ENCODE data around the gene LRIG1.

Gene LRIG1

DNA sequence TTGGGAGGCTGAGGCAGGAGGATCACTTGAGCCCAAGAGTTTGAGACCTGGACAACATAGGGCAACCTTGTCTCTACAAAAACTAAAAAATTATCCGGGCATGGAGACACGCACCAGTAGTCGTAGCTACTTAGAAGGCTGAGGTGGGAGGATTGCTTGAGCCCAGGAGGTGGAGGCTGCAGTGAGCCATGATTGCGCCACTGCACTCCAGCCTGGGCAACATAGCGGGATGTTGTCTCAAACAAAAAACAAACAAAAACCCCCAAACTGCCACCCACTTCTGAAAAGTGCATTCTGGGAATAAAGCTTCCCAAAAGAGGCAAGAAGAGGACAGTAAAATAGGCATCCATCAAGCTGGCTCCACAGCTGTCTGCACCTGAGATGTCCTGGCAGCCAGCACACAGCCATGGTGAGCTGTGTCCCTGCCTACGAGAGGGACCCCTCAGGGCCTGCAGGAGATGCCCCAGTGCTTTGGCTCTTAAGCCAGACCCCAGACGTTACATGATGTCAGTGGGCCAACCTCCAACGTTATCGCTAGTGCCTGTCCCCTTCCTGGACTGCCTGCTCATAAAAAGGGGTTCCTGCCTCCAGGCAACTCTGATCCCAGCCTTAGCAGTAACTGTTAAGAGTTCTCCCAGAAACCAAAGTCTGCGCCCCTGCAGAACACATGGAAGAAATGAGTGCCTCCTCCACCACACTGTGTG is 101.1 kb downstream of the LRIG1 start:
- no peak for DNase-seq

DNA sequence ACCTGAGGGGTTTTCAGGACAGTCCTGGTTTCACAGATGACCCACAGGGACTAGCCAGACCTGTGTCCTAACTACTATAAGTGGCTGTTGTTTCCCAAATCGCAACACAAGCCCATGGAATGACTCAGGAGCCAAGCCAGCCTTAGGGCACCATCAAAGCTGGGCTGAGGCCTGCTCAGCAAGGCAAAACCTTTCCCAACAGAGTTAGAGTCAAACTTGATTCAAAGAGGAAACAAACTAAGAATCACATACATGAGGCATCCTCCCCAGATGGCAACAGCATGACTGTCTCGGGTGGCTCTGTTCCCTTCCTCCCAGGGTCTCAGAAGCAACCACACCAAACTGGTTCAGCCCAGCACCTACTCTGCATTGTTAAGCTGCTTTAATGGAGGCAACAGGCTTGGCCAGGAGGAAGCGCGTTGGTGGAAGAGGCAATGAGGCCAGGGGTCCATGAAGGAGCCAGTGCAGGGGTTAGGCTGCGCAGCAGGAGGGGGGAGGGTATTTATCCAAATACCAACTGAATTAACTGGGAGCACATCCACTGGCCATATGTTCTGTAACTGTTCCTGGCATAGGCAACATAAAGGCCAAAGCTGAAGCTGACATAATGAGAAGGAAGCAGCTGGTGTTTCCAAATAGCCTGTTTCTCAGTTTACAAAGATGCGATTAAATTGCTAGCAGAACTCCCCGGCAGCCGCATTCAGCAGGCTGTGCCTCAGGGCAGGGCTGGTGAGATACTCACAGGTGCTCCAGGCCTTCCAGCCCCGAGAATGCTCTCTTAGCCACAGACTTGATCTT is 102.4 kb downstream of the LRIG1 start:
- DNase-seq, result no peak

GRCh38 chr3:66397745-66398144 is 103.1 kb downstream of the LRIG1 start:
- no peak for DNase-seq

GRCh38 chr3:66396888-66397287 is 103.9 kb downstream of the LRIG1 start:
- no peak for DNase-seq

DNA sequence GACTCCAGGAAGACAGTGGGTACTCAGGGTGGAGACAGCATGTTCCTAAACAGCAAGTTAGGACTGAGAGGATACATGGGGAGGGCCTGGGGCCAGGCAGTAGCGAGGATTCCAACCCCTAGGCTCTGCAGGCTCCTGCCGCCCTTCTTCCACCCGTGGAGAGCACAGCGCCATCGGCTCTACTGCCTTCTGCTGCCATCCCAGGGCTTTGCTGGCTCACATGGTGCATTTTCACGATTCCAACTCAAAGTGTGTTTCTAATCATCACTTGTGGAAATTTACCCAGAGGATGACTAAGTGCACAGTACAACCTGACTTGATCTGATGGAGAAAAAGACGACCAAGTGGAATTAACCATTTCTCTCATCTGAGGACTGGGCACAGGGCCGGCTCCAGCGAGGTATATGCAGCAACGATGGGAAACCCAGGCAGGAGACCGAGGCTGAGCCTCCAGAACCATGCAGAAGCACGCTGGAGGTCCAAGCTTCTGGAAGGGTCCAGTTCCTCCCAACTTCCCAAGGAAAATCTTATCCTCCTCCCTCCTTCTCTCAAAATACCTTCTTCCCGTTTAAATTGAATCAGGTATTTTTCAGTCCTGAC is 104.6 kb downstream of the LRIG1 start:
- no peak for DNase-seq

- no peak for DNase-seq
Measured at GRCh38 chr3:66395635-66396034, 105.2 kb downstream of the LRIG1 start.

DNA sequence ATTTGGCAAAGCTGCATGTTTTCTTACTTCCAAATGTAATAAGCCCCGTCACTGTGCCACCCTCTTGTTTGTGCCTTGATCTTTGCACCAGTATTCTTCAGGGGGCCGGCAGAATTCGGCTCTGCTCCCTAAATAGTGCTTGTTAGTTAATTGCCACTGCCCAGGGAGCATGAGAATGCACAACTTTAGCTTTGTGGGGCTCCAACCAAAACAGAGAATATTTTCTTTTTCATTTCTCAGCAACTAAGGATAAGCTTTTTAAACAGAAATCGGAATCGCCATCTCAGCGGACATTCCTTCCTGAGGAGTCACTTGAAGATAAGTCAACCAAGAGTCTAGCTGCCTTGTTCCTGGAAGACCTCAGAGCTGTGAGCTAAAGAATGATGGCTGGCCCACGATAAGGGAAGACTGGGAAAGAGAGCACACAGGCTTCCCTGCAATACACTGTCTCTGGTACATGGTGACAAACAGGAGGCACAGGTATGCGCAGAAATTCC is 106.0 kb downstream of the LRIG1 start:
- no peak for DNase-seq

DNA sequence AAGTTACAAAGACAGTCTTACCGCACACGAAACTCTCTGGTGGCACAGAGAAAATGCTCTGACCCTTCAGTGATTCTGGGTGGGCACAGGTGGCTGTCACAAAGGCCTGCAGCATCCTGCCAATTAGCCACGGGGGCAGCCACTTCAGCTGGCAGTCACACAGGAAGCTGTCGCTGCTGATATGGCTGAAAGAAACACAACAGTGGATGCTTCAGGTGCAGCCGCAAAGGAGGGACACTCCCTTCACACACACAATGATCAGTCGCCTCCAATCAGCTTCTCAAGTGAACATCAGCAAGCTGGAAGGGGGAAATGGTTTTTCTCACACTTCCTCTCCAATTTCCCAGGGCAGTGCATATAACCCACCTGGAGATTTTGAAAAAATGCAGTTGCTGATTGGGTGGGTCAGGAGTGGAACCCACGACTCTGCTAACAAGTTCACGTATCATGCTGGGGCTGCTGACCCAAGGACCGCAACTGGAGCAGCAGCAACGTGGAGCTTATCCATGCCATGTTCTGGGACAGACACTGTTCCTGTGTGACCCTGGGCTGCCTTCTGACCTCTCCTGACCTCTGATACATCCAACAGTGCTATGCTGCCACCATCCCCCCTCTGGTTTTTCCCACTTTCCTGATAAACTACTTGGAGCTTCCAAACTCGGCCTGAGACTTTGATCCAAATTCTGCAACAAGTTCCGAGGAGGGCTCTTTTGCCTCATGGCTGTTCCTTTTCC is 106.6 kb downstream of the LRIG1 start:
- DNase-seq, result no peak

DNA sequence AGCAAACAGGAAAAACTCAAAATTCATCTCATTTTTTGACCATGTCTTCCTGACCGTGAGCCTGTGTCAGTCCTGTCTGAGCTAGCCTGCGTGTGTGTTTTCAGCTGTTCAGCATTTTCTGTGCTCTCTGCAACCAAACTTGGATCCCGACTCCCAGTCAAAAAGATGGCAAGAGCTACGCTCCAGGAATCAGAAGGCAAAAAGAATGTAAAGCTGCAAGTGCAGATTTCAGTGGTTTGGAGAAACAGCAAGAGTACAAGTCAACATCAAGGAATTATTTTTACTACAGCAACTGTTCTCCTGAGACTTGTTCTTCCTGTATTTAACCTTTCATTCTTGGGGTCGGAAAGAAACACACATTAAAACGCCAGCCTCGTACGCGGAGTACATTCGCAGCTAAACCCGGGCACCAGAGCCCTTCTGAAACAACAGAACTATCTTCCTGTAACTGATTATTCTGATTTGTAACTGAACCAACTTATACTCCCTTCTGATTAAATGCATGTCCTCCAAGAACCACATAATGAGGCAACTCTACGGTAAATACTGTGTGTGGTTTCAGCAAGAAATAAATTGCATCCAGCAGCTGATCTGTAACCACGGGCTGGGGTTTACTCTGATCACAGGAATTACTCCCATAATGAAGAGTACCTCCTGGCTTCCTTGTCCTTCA is 107.4 kb downstream of the LRIG1 start:
- no peak for DNase-seq

DNA sequence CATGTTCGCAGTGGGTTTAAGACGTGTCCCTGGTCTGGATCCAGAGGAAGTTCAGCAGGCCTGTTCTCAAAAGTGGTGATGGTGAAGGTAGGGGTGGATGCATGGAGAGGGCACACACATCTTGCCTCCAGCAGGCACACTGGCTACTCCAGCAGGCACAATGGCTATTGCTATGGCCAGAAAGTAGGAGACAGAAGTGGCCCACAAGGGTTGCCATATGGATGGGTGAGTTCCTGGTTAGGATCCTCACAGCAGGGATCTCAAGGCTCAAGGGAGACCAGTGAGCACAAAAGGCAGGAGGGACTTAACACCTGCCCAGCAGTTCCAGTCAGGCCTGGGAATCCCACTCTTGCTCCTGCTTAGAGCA is 107.9 kb downstream of the LRIG1 start:
- no peak for DNase-seq

DNA sequence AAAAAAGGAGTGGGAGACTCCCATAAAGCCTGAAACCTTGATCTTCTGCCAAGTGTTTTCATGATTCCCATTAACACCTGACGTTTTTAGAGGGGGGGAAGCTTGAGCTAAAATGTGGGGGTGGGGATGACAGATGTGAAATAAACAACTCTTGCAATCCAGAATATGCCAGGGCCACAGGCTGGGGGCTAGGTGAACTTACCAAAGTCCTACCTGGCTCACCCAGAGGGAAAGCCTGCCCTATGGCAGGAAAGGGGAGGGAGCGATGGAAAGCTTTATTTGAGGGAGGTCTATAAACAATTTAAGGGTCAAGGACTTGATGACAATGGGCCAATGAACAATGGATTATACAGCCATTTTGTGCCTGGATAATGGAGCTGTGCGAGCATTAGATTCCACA is 108.3 kb downstream of the LRIG1 start:
- DNase-seq, result no peak

DNA sequence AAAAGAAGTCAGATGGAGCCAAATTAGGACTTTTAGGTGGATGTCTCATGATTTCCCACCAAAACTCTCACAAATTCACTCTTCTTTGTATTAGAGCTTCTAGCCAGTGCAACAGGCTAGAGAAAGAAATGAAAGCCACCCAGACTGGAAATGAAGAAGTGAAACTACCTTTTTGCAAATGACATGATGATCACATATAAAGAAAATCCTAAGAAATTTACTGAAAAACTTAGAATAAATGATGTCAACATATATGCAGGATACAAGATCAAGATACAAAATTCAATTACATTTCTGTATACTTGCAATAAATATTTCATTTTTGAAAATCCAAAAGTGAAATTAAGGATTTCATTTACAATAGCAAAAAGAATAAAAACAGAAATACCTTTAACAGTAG is 110.8 kb downstream of the LRIG1 start:
- no peak for DNase-seq

- DNase-seq, result no peak
Measured at GRCh38 chr3:66386925-66387650, 113.7 kb downstream of the LRIG1 start.

- no peak for DNase-seq
Measured at GRCh38 chr3:66386011-66386924, 114.6 kb downstream of the LRIG1 start.

DNA sequence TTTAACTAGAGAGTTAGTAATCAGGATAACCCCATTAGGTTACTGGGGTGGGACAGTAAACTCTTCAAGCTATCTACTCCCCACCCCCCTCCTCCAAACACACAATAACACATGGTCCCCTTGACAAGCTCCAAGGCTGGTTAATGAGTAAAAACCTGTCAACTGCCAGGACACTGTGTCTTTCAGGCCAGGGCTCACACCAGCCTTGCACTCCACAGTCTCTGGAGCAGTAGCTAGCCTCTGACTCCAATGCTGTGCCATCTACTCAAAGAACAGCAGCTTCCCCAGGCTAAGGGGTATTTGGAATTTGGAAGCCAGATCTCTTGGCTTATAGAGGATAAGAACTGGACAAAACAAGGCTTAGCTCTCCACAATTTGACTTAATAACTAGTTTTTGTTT is 115.8 kb downstream of the LRIG1 start:
- DNase-seq, result no peak

DNA sequence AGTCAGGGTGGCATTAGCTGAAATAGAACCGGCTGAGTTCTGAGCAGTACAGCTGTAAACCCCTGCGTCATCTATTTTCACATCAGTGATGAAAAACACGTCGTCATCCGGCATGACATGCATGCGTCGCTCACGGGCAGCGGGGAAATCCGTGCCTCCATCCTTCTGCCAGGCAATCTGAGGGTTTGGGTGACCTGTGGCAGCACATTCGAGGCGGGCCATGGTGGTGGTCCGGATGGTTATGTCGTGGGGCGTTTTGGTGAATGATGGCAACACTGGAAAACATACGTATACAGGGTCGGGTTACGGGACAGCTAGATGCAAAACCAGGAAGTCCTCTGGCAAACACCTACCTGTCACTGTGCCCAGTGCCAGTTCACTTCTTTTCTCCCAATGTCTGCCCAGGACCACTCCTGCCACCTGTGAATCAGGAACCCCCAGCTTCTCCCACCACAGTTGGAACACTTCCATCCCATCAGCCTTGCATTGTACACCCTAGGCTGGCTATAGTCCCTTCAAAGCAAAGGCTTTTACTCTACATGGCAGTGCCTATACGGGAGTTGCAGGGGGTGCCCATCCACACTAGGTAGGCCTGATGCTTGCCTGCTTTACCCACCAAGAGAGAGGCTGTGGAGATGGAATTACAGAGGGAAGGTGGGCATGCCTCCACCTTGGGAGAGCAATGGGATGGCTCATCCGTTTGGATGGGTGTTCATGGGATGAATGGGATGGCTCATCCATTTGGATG is 116.7 kb downstream of the LRIG1 start:
- DNase-seq, result no peak

DNA sequence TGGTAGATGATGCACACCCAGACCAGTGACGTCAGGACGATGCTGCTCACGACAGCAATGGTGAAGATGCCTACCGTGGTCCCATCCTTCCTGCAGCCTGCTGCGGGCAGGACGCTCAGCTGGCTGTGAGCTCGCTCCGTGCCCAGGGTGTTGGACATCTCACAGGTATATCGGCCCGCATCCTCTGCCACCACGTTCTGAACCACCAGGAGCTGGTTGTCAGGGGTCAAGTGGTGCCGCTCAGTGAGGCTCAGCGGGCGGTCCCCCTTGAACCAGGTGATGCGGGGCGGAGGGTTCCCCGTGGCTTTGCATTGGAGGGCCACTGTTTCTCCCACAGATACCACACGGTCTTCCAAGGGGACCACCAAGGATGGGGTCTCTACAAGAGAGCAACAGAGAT is 117.8 kb downstream of the LRIG1 start:
- no peak for DNase-seq

DNA sequence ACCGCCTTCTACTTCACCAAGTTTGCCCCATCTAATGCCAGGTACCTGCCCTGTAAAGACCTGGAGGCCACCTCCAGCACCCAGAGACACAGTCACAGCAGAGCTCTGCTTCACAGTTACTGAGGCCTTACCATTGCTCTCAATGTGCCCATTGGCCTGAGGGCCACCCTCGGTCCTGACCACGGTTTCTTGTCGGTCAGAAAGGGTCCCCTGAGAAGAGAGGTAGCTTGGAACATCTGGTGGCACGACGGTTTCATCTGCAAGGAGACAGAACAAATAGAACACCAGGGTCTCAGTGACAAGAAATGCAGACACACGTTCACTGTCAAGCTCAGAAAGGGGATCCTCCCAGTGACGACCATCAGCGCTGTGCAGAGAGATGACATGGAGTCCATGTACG is 118.7 kb downstream of the LRIG1 start:
- no peak for DNase-seq

DNA sequence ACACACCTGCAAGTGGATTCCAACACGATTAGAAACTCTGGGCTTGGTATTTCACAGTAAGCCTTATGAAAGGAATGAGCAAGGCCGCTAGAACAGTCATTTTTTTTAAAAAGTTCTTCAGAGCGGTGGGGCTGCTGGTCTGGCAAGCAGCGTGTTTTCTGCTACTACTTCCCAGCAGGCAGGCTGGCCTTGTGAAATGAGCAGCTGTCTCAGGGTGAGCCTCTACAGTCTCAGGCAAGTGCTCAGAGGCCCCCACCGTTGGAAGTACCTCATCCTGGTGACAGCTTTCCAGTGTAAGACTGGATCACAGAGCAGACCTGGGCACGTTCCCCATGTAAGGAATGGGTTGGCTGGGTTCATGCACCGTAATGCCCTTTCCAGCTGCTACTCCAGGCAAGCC is 119.2 kb downstream of the LRIG1 start:
- no peak for DNase-seq

Data from activated CD8-positive, alpha-beta memory T cell treated with anti-CD3 and anti-CD28 coated beads, Interleukin-2, amount 50 U/mL, for 48 hours (primary cell).